GM10266 (cell line): ENCODE data around the gene PLEKHA8.

Experiments
- DNase-seq: peaks from one replicate; pipeline ENCODE4 v3.0.0; 2012; ENCODE audit errors: extremely low spot score
- CTCF ChIP-seq: IDR thresholded peaks from 2 replicates; pipeline ENCODE4 v1.5.1; 2012; ENCODE audit warnings: mild to moderate bottlenecking, low read depth; ENCODE audit not compliant: control insufficient read depth, insufficient read depth; ENCODE audit errors: missing control alignments

PLEKHA8 gene

GRCh38 chr7:30023524-30023923 lies 4.7 kb upstream of the PLEKHA8 start:
- no peak for TF ChIP-seq CTCF
- no peak for DNase-seq

DNA sequence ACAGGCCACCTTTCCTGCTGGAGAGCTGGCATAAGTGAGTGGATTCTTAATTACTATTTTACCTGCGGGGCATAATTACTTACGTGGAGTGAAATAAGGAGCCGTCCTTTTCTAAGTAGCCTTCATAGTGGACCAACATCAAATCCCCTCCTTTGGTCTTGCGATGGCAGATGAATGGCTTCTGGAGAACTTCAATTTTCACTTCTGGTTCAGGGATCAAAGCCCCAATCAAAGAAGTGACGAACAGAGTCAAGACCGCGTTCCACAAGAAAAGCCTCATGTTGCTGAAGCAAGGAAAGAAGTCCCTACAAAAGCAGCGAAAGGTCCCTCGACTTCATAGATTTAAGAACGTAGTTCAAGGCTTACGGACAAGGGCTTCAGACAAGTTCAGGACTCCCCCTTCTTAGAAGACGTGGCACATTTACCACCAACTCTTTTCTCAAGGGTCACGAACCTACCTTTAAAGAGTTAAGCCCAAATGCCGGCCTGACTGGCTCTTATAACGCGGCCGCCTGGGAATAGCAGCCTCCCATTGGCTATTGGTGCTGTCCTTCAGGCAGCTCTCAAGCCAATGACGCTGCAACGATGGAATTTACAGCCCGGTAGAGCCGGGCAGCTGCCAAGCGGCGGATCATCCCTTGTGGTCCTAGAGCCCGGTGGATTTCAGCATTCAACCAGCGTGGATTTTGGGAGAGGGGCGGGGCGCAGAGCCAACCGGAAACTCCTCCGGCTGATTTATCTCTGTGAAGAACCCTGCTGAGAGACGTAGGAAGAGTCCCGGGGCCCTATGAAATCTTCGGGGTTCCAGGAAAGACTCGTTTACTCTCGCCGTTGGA lies 1.8 kb upstream of the PLEKHA8 start, which contains the start of gene FKBP14:
Gene FKBP14 (minus strand): TSS at position 474 of the 836 bp plus-strand sequence. CDS start 194 bp downstream, at position 280.
- peak; percentile 93 for DNase-seq
- no peak for TF ChIP-seq CTCF

GRCh38 chr7:30027065-30027456 lies 1.2 kb upstream of the PLEKHA8 start:
- peak; percentile 61 for DNase-seq
- no peak for TF ChIP-seq CTCF

DNA sequence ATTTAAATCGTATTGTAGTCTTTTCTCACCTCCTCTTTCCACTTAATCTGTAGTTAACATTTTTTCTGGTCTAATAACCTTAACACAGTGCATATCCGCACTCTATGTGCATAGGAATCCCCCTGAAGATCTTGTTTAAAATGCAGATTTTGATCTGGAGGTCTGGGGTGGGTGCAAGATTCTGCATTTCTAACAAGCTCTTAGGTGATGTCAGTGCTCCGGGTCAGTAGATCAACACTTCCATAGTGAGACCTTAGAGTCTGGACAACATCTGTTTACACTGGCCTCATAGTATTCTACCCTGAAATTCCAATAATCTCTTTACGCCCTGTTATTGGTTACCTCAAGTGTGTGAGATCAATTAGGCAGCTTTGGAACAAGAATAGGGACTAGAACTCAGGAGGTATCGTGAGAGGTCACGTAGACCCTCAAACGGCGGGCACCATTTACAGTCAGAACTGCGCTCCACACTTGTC lies 434 bp upstream of the PLEKHA8 start:
- TF ChIP-seq CTCF: no peak

DNA sequence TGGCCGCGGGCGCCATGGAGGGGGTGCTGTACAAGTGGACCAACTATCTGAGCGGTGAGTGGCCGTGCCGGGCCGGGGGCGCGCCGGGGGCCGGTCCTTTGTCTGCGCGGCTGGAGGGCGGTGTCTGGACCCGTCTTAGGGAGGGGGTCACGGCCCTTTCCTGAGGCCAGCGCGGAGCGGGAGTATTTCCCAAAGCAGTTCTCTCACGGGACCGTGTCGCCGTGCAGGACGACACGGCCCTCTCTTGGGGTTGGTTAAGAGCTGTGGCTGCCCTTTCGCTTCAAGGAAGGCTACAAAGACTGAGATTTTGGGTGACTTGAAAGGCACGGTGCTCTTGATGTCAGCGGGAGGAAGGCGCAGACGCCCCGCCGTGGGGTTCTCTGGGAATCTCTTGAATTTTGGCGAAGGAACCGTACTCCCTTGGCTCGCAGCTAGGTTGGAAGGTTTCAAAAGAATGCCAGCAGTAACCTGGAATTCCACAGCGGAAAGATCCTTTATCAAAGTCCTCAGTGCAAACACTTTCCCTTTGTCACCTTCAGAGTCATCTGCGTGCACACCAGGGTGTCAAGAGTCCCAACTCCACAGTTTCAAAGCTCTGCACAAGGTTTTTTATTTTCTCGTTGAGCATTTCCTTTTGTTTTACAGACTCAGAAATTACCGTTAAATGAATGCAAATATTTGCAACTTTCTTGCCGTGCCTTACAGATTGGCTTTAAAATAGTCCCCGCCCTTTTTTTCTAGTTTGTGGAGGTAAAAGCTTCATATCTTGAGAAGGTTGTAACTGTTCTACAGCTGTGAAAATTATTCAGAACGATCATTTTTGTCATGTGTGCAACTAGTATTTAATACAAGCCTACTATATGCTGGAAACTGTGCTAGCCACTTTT lies 780 bp downstream of the PLEKHA8 start:
- DNase-seq: peak; percentile 53

More for the DNA sequence above, 434 bp upstream of the PLEKHA8 start:
- DNase-seq: no peak

GRCh38 chr7:30029696-30030095 lies 1.5 kb downstream of the PLEKHA8 start:
- peak; percentile 18 for DNase-seq
- no peak for TF ChIP-seq CTCF

More for the DNA sequence above, 780 bp downstream of the PLEKHA8 start:
- no peak for TF ChIP-seq CTCF
